ENCODE data around the gene BRF1.

The BRF1 gene

DNA sequence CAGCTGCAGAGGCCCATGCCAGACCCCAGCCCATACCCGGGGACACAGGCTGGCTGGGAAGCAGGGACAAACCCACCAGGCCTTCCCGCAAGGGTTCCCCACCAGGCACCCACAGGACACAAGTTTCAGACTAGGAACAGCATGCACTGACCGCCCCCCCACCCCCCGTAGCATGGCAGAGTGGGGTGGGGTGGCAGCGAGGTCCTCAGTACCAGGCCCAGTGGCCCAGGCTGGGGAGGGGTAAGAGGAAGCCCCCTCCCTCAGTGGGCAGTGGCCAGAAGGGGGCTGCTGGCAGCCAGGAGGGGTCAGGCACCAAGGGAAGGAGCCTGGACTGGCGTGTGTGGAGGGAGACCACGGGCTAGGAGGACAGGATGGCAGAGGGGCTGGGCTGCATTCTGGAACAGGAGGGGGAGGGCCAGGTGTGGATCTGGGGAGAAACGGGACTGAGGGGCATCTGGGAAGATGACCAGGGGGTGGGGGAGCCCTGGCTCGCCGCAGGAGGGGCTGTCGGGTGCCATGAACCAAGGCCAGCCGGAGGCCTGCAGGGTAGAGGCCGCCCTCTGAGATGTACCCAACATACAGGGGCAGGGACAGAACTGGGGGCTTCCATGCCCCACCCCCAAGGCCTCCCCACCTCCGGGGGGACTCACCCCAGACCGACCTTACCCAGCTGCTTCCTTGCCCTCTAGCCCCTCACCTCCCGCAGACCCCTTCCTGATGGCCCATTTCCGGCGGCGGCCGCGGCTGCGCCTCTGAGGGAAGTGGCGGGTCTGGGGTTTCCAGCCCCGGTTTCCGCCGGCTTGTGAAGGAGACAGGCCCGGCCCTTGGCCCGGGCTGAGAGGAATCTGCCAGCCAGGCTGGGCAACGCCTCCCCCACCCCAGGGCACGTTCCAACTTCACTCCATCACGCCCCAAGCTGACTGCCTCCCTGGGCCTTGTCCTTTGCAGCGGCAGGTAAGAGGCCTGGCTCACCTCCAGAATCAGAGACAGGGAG, 126.6 kb downstream of the BRF1 start:
- TF ChIP-seq ZFX (IDR thresholded peaks at IDR 0.05): no peak
- TF ChIP-seq, protein P1, sequence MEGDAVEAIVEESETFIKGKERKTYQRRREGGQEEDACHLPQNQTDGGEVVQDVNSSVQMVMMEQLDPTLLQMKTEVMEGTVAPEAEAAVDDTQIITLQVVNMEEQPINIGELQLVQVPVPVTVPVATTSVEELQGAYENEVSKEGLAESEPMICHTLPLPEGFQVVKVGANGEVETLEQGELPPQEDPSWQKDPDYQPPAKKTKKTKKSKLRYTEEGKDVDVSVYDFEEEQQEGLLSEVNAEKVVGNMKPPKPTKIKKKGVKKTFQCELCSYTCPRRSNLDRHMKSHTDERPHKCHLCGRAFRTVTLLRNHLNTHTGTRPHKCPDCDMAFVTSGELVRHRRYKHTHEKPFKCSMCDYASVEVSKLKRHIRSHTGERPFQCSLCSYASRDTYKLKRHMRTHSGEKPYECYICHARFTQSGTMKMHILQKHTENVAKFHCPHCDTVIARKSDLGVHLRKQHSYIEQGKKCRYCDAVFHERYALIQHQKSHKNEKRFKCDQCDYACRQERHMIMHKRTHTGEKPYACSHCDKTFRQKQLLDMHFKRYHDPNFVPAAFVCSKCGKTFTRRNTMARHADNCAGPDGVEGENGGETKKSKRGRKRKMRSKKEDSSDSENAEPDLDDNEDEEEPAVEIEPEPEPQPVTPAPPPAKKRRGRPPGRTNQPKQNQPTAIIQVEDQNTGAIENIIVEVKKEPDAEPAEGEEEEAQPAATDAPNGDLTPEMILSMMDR (conservative IDR thresholded peaks at IDR 0.05): no peak
- H3K27ac ChIP-seq: no peak overlapping the region

DNA sequence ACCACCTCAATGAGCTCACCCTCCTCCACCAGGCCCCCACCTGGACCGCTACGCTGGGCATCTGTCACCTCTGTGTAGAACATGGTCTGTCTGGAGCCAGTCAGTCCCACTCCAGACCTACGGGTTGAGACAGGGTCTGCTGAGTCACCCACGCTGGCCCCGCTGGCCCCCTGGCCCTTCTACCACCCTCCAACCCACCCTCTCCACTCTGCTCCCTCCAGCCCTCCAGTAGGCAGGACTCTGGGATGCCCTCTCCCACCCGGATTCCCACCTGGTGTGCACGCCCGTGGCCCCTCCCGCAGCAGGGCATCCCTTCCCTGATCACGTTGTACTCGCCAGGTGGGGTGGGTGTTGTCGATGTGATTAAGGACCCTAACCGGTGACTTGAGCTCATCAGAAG, 127.7 kb downstream of the BRF1 start:
- no peak overlapping the region for H3K27ac ChIP-seq
- TF ChIP-seq, protein P1 (conservative IDR thresholded peaks at IDR 0.05): no peak
- TF ChIP-seq ZFX (IDR thresholded peaks at IDR 0.05): no peak

DNA sequence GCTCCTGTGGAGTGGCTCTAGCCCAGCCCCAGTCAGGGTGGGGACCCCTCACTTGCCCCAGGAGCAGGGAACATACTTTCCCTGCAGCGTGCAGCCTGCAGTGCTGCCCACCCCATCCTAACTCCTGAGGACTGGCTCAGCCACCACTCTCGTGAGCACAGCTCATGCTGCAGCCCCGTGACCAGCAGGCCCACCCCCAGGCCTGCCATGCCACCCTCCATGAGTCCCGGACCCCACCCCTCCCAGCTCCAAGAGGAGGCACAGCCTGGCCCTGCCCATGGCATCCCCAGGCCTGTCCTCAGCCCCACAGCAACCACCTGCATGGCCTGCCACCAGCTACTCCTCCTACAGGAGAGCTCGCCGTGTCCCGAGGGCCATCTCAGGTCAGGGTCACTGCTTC, 128.3 kb downstream of the BRF1 start:
- no peak for TF ChIP-seq ZFX (IDR thresholded peaks at IDR 0.05)
- TF ChIP-seq, protein P1 (conservative IDR thresholded peaks at IDR 0.05): no peak
- no peak overlapping the region for H3K27ac ChIP-seq

DNA sequence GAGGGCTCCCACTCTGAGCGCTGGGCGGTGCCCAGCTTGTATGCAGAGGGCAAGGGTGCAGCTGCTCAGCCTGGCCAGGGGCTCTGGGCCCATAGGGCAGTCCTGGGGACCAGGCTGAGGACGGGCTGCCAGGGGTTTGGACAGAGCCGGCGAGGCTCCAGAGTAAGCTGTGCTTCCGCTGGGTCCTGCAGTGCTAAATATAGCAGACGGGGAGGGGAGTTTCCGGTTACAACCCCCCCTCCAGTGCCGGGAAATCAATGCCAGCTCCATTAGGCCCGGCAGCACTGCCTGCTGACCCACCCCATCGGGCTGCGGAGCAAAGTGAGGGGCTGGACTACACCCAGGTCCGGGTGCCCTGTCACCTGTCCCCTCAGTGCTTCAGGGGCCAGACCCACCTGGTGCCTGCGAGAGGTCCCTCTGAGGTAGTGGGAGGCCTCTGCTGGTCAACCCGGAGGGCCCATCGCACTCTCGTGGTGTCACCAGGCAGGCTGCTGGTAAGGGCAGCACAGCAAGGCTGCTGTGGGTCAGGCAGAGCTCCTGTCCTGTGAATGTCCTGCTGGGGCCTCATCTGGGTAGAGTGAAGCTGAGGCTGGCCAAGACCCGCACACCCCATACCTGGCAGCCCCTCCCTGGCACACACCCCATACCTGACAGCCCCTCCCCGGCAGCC, 129.7 kb downstream of the BRF1 start:
- no peak for TF ChIP-seq ZFX (IDR thresholded peaks at IDR 0.05)
- TF ChIP-seq, protein P1 (conservative IDR thresholded peaks at IDR 0.05): no peak
- no peak overlapping the region for H3K27ac ChIP-seq

DNA sequence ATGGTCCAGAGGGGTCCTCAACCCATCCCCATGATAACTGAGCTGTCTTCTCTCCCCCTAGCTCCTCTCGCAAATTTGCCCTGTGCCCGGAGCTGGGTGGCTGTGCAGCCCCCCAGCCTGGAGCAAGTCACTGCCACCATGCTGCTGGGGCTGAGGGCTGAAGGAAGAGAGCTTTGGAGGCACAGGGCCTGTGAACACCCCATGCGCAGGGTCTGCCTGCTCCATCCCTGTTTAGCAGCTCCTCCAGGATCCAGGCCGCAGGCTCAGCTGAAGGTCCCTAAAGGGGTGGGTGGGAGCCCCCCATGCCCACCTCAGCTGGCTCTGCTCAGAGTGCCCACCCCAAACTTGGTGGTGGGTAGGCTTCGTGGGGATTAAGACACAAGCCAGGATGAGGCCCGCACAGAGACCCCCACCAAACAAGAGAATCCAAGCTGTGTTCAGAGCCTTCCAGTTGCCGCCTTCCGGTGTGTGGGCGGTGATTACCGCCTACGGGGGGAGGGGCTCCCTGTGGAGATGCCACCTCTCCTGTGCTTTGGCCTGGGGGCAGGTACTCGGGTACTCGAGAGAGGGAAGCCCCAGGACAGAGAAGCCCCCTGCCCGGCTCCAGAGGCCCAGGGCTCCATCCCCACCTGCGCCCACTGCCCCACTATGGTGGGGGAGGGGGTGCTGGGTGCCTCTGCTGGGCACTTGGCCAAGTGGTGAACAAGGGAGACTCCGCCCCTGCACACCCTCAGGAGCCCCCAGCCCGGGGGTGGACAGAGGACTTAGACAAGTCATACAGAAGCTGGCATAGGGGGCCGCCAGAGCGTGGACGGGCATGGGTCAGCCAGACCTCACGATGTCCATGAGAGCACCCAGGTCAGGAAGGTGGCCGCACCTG, 130.8 kb downstream of the BRF1 start:
- TF ChIP-seq, protein P1 (conservative IDR thresholded peaks at IDR 0.05): no peak
- TF ChIP-seq ZFX (IDR thresholded peaks at IDR 0.05): no peak
- H3K27ac ChIP-seq: no peak overlapping the region

DNA sequence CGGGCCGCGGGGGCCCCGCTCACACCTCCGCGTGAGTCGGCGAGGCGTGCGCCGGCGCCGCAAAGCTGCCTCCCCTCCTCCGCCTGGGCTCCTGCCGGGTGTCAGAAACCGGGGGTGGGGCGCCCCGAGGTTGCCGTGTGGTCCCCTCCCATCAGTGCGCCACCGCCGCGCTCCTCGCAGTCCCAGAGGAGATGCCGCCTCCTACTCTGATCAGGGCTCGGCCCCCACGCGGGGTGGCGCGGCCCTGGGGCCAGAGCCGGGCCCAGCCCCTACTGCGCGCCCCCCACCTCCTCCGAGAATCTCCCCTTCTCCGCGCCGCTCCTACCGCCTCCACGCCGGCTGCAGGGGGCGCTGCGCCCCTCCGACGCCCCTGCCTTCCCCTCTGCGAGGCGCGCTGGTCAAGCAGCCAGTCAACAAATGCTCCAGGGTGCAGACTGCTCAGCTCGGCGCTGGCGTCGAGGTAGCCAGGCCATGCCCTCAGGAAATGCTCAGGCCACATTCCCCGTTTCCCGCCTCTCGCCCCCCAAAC, 131.8 kb downstream of the BRF1 start:
- no peak for TF ChIP-seq ZFX (IDR thresholded peaks at IDR 0.05)
- TF ChIP-seq, protein P1 (conservative IDR thresholded peaks at IDR 0.05): no peak; the same call in 1 of the 2 replicates
- H3K27ac ChIP-seq: peak overlapping the region; percentile 49
